ENCODE data around the gene MAP2K4.
A peak's percentile ranks its signal among the peaks of the same experiment; 100 is the strongest.
"Not testable (repeated sequence)": the region's sequence is repeated elsewhere in the genome, so short reads cannot be mapped to it uniquely, and the experiment has no call there.

The MAP2K4 gene

GRCh38 chr17:12140685-12141084 is 120.0 kb downstream of the MAP2K4 start:
- TF ChIP-seq CTCF (IDR thresholded peaks at IDR 0.05; ENCODE audit: low read depth, low read length, missing control alignments) = no peak
- DNase-seq (ENCODE audit: extremely low read depth, low read depth) = no peak
- H3K4me3 ChIP-seq (replicated peaks; ENCODE audit: low read depth, low read length) = no peak overlapping the region

GRCh38 chr17:12162187-12162586 is 141.5 kb downstream of the MAP2K4 start:
- not testable (repeated sequence) for DNase-seq (ENCODE audit: extremely low read depth, low read depth); H3K4me3 ChIP-seq (replicated peaks; ENCODE audit: low read depth, low read length)

- no peak overlapping the region for H3K4me3 ChIP-seq (replicated peaks; ENCODE audit: low read depth, low read length)
- TF ChIP-seq CTCF (IDR thresholded peaks at IDR 0.05; ENCODE audit: low read depth, low read length, missing control alignments) = no peak
- DNase-seq (ENCODE audit: extremely low read depth, low read depth) = no peak
Measured at GRCh38 chr17:12164085-12164484, 143.4 kb downstream of the MAP2K4 start.

GRCh38 chr17:12178644-12179330 is 158.1 kb downstream of the MAP2K4 start:
- TF ChIP-seq CTCF (IDR thresholded peaks at IDR 0.05; ENCODE audit: low read depth, low read length, missing control alignments) = no peak
- H3K4me3 ChIP-seq (replicated peaks; ENCODE audit: low read depth, low read length) = no peak overlapping the region
- DNase-seq (ENCODE audit: extremely low read depth, low read depth) = no peak

- peak; percentile 26 for DNase-seq (ENCODE audit: extremely low read depth, low read depth)
- TF ChIP-seq CTCF (IDR thresholded peaks at IDR 0.05; ENCODE audit: low read depth, low read length, missing control alignments) = peak; percentile 67
Measured at GRCh38 chr17:12180644-12181261, 160.1 kb downstream of the MAP2K4 start.

GRCh38 chr17:12187658-12188057 is 167.0 kb downstream of the MAP2K4 start:
- no peak for DNase-seq (ENCODE audit: extremely low read depth, low read depth)
- TF ChIP-seq CTCF (IDR thresholded peaks at IDR 0.05; ENCODE audit: low read depth, low read length, missing control alignments) = no peak
- no peak overlapping the region for H3K4me3 ChIP-seq (replicated peaks; ENCODE audit: low read depth, low read length)

More at GRCh38 chr17:12180644-12181261, 160.1 kb downstream of the MAP2K4 start:
- no peak overlapping the region for H3K4me3 ChIP-seq (replicated peaks; ENCODE audit: low read depth, low read length)

- TF ChIP-seq CTCF (IDR thresholded peaks at IDR 0.05; ENCODE audit: low read depth, low read length, missing control alignments) = no peak
- no peak overlapping the region for H3K4me3 ChIP-seq (replicated peaks; ENCODE audit: low read depth, low read length)
- no peak for DNase-seq (ENCODE audit: extremely low read depth, low read depth)
Measured at GRCh38 chr17:12193144-12193735, 172.6 kb downstream of the MAP2K4 start.

Data from HFF-Myc (cell line).